ENCODE measurements around the gene GPR37.

The GPR37 gene

DNA sequence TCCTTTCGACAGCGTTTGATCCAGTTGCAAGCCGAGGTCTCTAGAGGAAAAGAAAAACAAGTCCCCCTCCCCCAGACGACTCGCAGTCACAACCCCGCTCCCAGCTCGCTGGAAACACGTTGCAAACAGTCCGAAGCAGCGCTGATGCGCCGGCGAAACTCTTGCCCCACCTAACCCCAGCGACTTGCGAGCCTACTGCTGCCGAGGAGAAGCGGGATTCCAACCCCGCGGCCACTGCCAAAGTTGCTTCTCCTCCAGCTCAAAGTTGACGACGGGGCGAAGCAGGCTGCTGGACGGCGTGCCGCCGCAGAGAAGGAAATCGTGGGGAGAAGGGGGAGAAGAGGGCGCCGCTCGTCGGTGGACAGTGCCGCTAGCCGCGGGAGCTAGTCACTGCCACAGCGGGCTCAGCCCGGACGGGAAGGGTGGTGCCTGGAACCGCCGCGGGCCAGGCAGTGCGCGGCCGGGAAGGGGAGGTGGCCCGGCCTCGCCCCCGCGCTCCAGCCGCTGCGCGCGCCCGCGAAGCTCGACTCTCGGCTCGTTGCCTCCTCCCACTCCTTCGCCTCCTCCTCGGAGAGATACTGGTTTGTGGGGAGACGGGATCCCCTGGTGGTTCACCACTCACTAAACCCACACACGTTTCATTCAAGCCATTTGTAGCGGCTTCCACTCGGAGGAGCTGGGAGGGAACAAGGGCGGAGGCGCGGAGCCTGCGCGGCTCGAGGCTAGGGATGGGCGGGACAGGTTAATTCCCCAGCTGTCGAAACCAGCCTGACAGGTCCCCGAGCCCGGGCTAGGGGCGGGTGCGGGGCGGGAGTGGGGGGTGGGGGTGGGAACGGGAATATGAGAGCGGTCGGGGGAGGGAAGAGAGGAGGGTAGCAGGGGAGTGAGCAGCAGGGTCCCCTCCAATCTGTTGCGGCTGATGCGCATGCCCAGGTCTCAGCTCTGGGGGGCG is at the start of gene GPR37:
GPR37 (minus strand) TSS at position 392 of the 952 bp plus-strand sequence. CDS start 816 bp downstream, outside the sequence.
- DNase-seq: peak; percentile 54

GRCh38 chr7:124813994-124814798 is 48.6 kb upstream of the GPR37 start:
- DNase-seq: no peak

GRCh38 chr7:124812764-124813163 is 47.2 kb upstream of the GPR37 start:
- no peak for DNase-seq

DNA sequence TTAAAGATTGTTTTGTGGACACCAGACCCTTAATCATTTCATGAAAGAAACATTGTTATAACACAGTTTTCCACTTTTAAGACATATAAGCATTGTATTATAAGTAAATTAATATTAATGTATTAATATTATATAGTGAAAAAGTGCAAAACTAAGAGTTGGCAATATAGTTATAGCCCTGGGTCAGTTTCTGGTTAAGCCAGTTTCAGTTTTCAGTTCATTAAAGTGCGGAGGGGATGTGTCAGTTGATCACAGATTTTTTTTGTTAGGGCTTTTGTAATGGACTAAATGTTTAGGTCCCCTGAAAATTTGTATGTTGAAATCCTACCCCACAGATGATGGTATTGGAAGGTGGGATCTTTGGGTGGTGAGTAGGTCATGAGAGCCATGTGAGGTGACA is 45.7 kb upstream of the GPR37 start:
- no peak for DNase-seq

- no peak for DNase-seq
Observed at GRCh38 chr7:124810605-124811004, 45.0 kb upstream of the GPR37 start.

DNA sequence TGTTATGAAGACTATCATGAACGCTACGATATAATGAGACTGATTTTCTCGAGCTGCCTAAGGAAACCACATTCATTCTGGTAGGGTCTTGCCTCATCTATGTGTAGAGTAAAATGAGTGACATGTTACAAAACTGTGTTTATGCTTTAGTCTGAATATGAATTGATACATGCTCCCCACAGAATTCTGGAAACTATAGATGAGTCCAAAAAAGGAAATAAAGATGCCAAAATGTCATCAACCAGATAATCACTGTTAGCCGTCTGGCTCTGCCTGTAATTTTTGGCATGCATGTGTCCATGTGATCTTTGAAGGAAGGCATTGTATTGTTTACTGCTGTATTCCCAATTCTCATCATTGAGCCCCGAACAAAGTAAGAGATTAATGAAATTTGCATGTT is 42.6 kb upstream of the GPR37 start:
- DNase-seq: no peak

GRCh38 chr7:124801330-124801895 is 35.8 kb upstream of the GPR37 start:
- no peak for DNase-seq

DNA sequence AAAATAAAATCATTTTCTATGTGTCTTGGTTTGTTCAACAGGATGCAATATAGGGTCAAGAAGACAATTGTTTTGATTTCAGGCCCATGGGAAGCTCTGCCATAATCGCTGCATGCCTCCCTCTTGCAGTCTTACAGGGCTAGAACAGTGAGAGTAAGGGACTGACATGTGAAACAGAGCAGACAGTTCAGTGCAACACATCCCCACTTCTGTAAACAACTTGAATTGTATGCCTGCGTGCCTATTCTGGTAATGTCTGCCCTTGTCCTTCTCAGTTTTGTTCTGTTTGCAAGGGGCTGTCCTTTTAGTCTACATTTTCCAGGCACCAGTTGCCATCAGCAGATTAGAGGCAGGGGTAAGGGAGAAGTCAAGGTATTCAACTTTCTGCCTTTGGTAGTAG is 34.8 kb upstream of the GPR37 start:
- DNase-seq: no peak

GRCh38 chr7:124799448-124799847 is 33.9 kb upstream of the GPR37 start:
- no peak for DNase-seq

GRCh38 chr7:124796771-124797170 is 31.2 kb upstream of the GPR37 start:
- DNase-seq: no peak

DNA sequence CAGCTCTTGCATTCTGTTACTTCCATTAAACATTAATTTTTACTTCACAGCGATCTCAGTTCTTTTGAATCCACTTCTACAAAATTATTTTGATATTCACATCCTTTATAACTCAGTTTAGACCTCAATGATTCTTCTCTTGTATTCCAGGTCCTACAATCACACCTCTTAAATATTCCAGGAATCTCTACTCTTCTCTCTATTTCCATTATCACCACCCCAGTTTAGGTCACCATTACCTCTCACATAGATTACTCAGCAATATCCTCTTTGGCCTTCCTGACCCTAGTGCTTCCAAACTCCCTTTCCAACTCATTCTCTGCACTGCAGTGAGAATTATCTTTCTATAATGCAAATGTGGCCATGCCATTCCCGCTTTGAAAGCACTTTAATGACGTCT is 27.1 kb upstream of the GPR37 start:
- no peak for DNase-seq

GRCh38 chr7:124792002-124792401 is 26.4 kb upstream of the GPR37 start:
- no peak for DNase-seq

GRCh38 chr7:124791426-124791825 is 25.8 kb upstream of the GPR37 start:
- DNase-seq: no peak

DNA sequence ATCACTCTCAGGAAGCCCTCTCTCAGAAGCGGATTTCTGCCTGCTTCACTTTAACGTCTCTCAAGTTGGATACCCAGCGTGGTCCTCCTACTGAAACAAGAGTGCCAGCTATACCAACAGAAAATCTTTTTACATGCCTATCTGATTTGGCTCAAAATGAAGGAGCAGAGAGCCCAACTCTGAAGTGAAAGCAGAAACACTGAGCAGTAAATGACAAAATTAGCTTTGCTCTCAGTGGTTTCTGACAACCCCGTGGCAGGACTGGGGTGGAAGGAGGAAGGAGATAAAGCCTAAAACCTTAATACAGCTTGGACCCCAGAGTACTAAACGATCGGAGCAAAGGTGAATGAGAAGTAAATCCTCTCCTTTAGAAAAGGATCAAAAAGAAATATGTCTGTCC is 25.1 kb upstream of the GPR37 start:
- DNase-seq: no peak

GRCh38 chr7:124785994-124786393 is 20.4 kb upstream of the GPR37 start:
- no peak for DNase-seq

- no peak for DNase-seq
Observed at GRCh38 chr7:124784879-124785818, 19.6 kb upstream of the GPR37 start.

- no peak for DNase-seq
Observed at GRCh38 chr7:124783271-124783670, 17.7 kb upstream of the GPR37 start.

DNA sequence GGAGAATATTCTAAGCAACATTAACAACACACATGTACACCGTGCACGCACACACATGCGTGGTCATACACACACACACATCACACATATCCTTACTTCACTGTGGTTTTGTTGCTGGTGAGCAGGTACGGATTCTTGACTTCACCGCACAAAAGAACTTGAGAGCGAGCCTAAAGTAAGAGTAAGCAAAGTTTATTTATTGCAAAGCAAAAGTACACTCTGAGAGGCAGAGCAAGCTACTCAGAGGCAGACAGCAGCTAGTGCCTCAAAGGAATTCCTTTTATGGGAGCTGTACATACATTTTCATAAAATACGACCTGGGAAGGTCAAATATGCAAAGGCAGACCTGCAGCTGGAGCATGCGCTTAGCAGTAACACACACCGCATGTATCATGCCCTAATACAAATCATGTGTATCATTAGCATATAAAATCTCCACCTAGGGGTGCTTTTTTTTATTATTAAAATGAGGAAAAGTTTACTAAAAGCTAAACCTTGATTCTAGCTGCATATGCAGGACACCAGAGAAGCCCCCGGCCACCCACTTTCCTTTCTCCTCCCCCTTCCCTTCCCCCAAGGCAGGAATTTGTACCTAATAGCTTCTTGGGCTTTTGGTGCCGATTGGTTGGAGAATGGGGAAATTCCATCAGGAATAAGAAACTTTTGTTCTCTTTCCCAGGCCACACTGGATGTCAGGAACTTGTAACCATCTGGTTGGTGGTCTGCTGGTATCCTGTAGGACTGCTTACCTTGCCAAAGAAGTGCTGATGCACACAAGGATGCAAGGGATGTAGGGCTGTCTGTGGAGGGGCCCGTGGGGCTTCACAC is 16.5 kb upstream of the GPR37 start:
- no peak for DNase-seq

GRCh38 chr7:124781418-124781817 is 15.8 kb upstream of the GPR37 start:
- no peak for DNase-seq

DNA sequence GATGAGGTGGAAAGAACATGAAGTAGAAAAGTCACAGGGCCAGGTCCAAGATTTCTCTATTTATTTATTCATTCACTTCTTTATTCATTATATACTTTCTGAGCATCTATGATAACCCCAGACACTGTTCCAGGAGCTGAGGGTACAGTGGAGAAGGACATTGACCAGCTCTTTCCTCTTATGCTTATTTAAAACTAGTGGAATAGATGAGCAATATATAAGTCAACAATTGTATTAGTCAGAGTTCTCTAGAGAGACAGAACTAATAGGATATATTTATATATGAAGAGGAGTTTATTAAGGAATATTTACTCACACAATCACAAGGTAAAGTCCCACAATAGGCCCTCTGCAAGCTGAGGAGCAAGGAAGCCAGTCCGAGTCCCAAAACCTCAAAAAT is 15.0 kb upstream of the GPR37 start:
- DNase-seq: no peak

DNA sequence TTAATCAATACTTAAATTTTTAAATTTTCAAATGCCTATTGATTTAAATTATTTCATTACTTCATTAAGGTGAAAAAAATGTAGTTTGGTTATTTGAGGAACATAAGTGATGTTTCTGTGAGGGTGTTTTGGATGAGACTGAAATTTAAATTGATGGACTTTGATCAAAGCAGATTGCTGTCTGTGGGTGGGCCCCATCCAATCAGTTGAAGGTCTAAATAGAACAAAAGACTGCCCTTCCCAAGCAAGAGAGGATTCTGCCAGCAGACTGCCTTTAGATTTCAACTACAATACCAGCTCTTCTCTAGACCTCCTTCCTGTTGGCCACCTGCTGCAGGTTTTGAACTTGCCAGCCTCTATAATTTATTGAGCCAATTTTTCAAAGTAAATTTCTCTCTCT is 14.5 kb upstream of the GPR37 start:
- DNase-seq: no peak

DNA sequence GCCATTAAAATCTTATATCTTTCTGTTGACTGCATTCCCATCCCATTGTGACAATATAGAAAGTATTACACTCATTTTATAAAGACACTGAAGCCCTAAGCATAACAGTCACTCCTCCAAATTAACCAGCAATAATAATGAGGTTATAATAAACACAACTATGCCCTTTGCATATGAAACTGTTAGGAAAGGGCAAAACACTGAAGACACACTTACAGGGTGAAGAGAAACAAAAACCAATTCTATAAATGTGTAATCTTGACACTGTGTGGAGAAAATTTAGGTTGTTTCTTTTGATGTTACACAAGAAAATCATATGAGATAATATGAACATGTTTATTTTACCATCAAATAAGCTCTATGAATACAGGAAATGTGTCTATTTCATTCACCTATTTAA is 14.0 kb upstream of the GPR37 start:
- no peak for DNase-seq
